NOMO-1 treated with dmso at 0.1 percent for 144 hours (cell line): Measurements from ENCODE around the gene ADAMTS15.
A peak's percentile ranks its signal among the peaks of the same experiment; 100 is the strongest.

Experiments used
- DNase-seq: peaks from one replicate; lab custom pipeline; 2025; ENCODE audit not compliant: unreplicated experiment; lab: John Stamatoyannopoulos, UW

ADAMTS15 gene

GRCh38 chr11:130448416-130449309 is at the start of gene ADAMTS15:
Gene ADAMTS15, plus strand, starts transcription at chr11:130448645. Its CDS starts 329 bp downstream, at chr11:130448974.
- DNase-seq, result peak; percentile 49

- no peak for DNase-seq
Measured at GRCh38 chr11:130399196-130399595, 49.2 kb upstream of the ADAMTS15 start.

- DNase-seq, result peak; percentile 12
Measured at GRCh38 chr11:130400781-130401483, 47.5 kb upstream of the ADAMTS15 start.

- DNase-seq, result peak; percentile 14
Measured at GRCh38 chr11:130402570-130402969, 45.9 kb upstream of the ADAMTS15 start.

GRCh38 chr11:130403271-130403804 is 45.1 kb upstream of the ADAMTS15 start:
- DNase-seq, result no peak

GRCh38 chr11:130403967-130404366 is 44.5 kb upstream of the ADAMTS15 start:
- no peak for DNase-seq

- DNase-seq, result no peak
Measured at GRCh38 chr11:130404727-130405126, 43.7 kb upstream of the ADAMTS15 start.

- no peak for DNase-seq
Measured at GRCh38 chr11:130405428-130405827, 43.0 kb upstream of the ADAMTS15 start.

GRCh38 chr11:130407978-130408377 is 40.5 kb upstream of the ADAMTS15 start:
- no peak for DNase-seq

- no peak for DNase-seq
Measured at GRCh38 chr11:130408401-130408890, 40.0 kb upstream of the ADAMTS15 start.

- DNase-seq, result no peak
Measured at GRCh38 chr11:130408901-130409300, 39.5 kb upstream of the ADAMTS15 start.

- no peak for DNase-seq
Measured at GRCh38 chr11:130409594-130410388, 38.7 kb upstream of the ADAMTS15 start.

GRCh38 chr11:130411223-130411622 is 37.2 kb upstream of the ADAMTS15 start:
- no peak for DNase-seq

- DNase-seq, result no peak
Measured at GRCh38 chr11:130413405-130414106, 34.9 kb upstream of the ADAMTS15 start.

- no peak for DNase-seq
Measured at GRCh38 chr11:130414107-130415080, 34.1 kb upstream of the ADAMTS15 start.

GRCh38 chr11:130415731-130416529 is 32.5 kb upstream of the ADAMTS15 start:
- no peak for DNase-seq

- no peak for DNase-seq
Measured at GRCh38 chr11:130416530-130416882, 31.9 kb upstream of the ADAMTS15 start.

- DNase-seq, result no peak
Measured at GRCh38 chr11:130416906-130417305, 31.5 kb upstream of the ADAMTS15 start.
